PC-3 (cell line): ENCODE data around the gene SOD1. TPM values are rescaled to one million over a fixed set of nuclear protein-coding genes. Genes with fewer than 3 reads are reported as not detected.
"Not testable (repeated sequence)": the region's sequence is repeated elsewhere in the genome, so short reads cannot be mapped to it uniquely, and the experiment has no call there.

ENCODE experiments used
- ATAC-seq: fragments of 200-7000 bp; cut with Tn5 transposase; 2 replicates; pipeline ENCODE4 v1.9.1; 2020; ENCODE audit warnings: mild to moderate bottlenecking, moderate library complexity
- BruUV-seq: library from RNA; stranded (reverse); fragments of 400-500 nt; replicated peaks from 2 replicates; lab custom pipeline; 2021; lab: Mats Ljungman, UMichigan
- CTCF ChIA-PET: fragments of 300-600 bp; sonication (Branson Sonifier 250); formaldehyde crosslinking; loops from one replicate; lab custom pipeline; 2022; ENCODE audit warnings: antibody characterized with exemption; lab: Charles Lee
- POLR2A ChIA-PET: fragments of 300-600 bp; sonication (Branson Sonifier 250); formaldehyde crosslinking; loops from one replicate; lab custom pipeline; 2022; ENCODE audit warnings: antibody characterized with exemption; ENCODE audit not compliant: unreplicated experiment; lab: Charles Lee
- DNase-seq: peaks from one replicate; pipeline ENCODE4 v3.0.0-alpha.2; 2015
- H2AFZ ChIP-seq: fragments of 300-600 bp; sonication (generic); 2 replicates; pipeline ENCODE4 v1.6.0; 2016; ENCODE audit warnings: antibody characterized with exemption, low read length
- H3F3A ChIP-seq: fragments of 300-600 bp; sonication (generic); one replicate; pipeline ENCODE4 v1.6.0; 2017; ENCODE audit warnings: antibody characterized with exemption, low read length, control low read depth, mild to moderate bottlenecking; ENCODE audit not compliant: unreplicated experiment
- H3K27ac ChIP-seq: fragments of 300-600 bp; sonication (generic); 2 replicates; pipeline ENCODE4 v1.5.1; 2016; ENCODE audit warnings: mild to moderate bottlenecking, low read length
- H3K27me3 ChIP-seq: fragments of 300-600 bp; sonication (generic); 2 replicates; pipeline ENCODE4 v1.6.1; 2016; ENCODE audit warnings: low read length, mixed read lengths
- H3K36me3 ChIP-seq: fragments of 300-600 bp; sonication (generic); 2 replicates; pipeline ENCODE4 v1.6.1; 2016; ENCODE audit warnings: low read depth, mixed run types, low read length, mixed read lengths
- H3K4me1 ChIP-seq: fragments of 300-600 bp; sonication (generic); 2 replicates; pipeline ENCODE4 v1.5.1; 2016; ENCODE audit warnings: low read length; ENCODE audit not compliant: insufficient read depth
- H3K4me2 ChIP-seq: fragments of 300-600 bp; sonication (generic); 2 replicates; pipeline ENCODE4 v1.6.0; 2016; ENCODE audit warnings: low read length
- H3K4me3 ChIP-seq: fragments of 300-600 bp; sonication (generic); 2 replicates; pipeline ENCODE4 v1.5.1; 2016; ENCODE audit warnings: mild to moderate bottlenecking, low read length, mixed read lengths
- H3K79me2 ChIP-seq: fragments of 300-600 bp; sonication (generic); 2 replicates; pipeline ENCODE4 v1.6.1; 2017; ENCODE audit warnings: low read length, mixed read lengths
- H3K9ac ChIP-seq: fragments of 300-600 bp; sonication (generic); 2 replicates; pipeline ENCODE4 v1.6.0; 2016; ENCODE audit warnings: mild to moderate bottlenecking, low read length
- H3K9me2 ChIP-seq: fragments of 300-600 bp; sonication (generic); replicated peaks from 2 replicates; pipeline ENCODE4 v1.6.1; 2016; ENCODE audit warnings: mixed run types, low read length, mixed read lengths
- H3K9me3 ChIP-seq: fragments of 300-600 bp; sonication (generic); 2 replicates; pipeline ENCODE4 v1.6.1; 2016; ENCODE audit warnings: low read length, mixed read lengths
- H4K20me1 ChIP-seq: fragments of 300-600 bp; sonication (generic); 2 replicates; pipeline ENCODE4 v1.6.1; 2016; ENCODE audit warnings: low read length, mixed read lengths
- EZH2 ChIP-seq: fragments of 300-600 bp; sonication (generic); IDR thresholded peaks from one replicate; pipeline ENCODE4 v1.6.1; 2017; ENCODE audit warnings: antibody characterized with exemption, mild to moderate bottlenecking, low read length; ENCODE audit not compliant: unreplicated experiment
- EZH2phosphoT487 ChIP-seq: fragments of 300-600 bp; sonication (generic); IDR thresholded peaks from 2 replicates; pipeline ENCODE4 v1.6.1; 2018; ENCODE audit warnings: mild to moderate bottlenecking, antibody characterized with exemption, low read length, borderline replicate concordance
- intact Hi-C: fragments of 100-400 bp; cut with micrococcal nuclease; formaldehyde crosslinking; loops from 2 replicates; pipeline ENCODE4 v1.9.0; 2023
- total RNA-seq: library from RNA; depleted of rRNA; stranded (reverse); fragments of >200 nt; gene quantifications from 2 replicates; pipeline ENCODE4 v1.2.3, GENCODE V29; 2014
- TF ChIP-seq, protein P1 (sequence below): fragments of 300-600 bp; sonication (generic); conservative IDR thresholded peaks from 2 replicates; pipeline ENCODE4 v1.5.1; 2017; ENCODE audit warnings: antibody characterized with exemption, low read depth, mild to moderate bottlenecking, low read length

The SOD1 gene
- total RNA-seq, 1 experiment from 2014 or later = 409 TPM

DNA sequence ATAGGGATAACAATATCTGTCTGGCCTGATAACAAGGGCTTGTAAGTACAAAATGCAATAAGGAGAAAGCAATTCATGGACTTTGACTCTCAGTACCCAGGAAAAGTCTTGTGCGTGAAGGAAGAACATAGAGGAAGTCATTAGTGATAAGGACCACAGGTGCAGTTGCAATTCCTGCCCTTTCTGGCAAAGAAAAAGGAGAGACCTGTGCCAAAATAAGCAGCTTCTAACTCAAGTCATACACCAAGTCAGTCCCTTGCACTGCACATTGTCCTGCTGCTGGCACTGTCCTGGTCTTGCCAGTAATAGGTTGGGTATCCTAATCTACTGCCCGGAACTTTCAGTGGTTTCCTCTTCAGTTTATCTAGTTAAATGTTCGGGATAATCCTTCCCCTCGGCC lies 14.8 kb upstream of the SOD1 start:
- Histone ChIP-seq H3K4me1 (no peaks in the 10 kb centered on the region), H3K4me3 (no peak overlapping the region), H3K9me2 (no peaks in the 10 kb centered on the region), H3K36me3 (no peaks in the 10 kb centered on the region), H2AFZ (no peak overlapping the region), H3K27me3 (no peaks in the 10 kb centered on the region), H3K9ac (no peak overlapping the region), H3K27ac (no peak overlapping the region), H3K4me2 (no peak overlapping the region), H3K9me3 (no peaks in the 10 kb centered on the region), H3K79me2 (no peaks in the 10 kb centered on the region), H4K20me1 (no peaks in the 10 kb centered on the region), H3F3A (no peaks in the 10 kb centered on the region)
- TF ChIP-seq EZH2 (no peak), EZH2phosphoT487 (no peak)
- TF ChIP-seq, protein P1, sequence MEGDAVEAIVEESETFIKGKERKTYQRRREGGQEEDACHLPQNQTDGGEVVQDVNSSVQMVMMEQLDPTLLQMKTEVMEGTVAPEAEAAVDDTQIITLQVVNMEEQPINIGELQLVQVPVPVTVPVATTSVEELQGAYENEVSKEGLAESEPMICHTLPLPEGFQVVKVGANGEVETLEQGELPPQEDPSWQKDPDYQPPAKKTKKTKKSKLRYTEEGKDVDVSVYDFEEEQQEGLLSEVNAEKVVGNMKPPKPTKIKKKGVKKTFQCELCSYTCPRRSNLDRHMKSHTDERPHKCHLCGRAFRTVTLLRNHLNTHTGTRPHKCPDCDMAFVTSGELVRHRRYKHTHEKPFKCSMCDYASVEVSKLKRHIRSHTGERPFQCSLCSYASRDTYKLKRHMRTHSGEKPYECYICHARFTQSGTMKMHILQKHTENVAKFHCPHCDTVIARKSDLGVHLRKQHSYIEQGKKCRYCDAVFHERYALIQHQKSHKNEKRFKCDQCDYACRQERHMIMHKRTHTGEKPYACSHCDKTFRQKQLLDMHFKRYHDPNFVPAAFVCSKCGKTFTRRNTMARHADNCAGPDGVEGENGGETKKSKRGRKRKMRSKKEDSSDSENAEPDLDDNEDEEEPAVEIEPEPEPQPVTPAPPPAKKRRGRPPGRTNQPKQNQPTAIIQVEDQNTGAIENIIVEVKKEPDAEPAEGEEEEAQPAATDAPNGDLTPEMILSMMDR = no peak
- CTCF ChIA-PET = no interaction called here
- BruUV-seq = no TSS peak
- no peak for ATAC-seq
- intact Hi-C loops = no loop called here
- no peak for DNase-seq
- POLR2A ChIA-PET = no interaction called here

DNA sequence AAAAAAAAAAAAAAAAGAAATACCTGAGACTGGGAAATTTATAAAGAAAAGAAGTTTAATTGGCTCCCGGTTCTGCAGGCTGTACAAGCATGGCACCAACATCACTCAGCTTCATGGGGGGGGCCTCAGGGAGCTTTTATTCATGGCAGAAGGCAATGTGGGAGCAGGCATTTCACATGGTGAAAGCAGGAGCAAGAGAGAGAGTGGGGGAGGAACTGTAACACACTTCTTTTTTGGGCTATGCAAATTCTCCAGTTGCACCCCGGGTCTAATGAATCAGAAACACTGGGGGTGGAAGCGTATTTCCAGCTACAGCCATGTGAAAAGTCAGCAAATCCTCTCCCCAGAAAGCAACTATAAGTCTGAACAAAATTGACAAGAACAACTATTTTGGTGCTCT lies 11.8 kb upstream of the SOD1 start:
- Histone ChIP-seq H3K4me1 (no peaks in the 10 kb centered on the region), H4K20me1 (no peaks in the 10 kb centered on the region), H3K4me2 (no peak overlapping the region), H3F3A (no peaks in the 10 kb centered on the region), H3K9me3 (no peaks in the 10 kb centered on the region), H3K36me3 (no peaks in the 10 kb centered on the region), H3K27me3 (no peaks in the 10 kb centered on the region), H3K27ac (no peak overlapping the region), H3K9ac (no peak overlapping the region), H3K79me2 (no peaks in the 10 kb centered on the region), H2AFZ (no peak overlapping the region), H3K4me3 (no peak overlapping the region), H3K9me2 (no peaks in the 10 kb centered on the region)
- BruUV-seq = no TSS peak
- ATAC-seq = no peak
- no peak for DNase-seq
- intact Hi-C loops = no loop called here
- TF ChIP-seq EZH2 (no peak), EZH2phosphoT487 (no peak)
- TF ChIP-seq, protein P1 = no peak
- CTCF ChIA-PET = no interaction called here
- POLR2A ChIA-PET = no interaction called here

DNA sequence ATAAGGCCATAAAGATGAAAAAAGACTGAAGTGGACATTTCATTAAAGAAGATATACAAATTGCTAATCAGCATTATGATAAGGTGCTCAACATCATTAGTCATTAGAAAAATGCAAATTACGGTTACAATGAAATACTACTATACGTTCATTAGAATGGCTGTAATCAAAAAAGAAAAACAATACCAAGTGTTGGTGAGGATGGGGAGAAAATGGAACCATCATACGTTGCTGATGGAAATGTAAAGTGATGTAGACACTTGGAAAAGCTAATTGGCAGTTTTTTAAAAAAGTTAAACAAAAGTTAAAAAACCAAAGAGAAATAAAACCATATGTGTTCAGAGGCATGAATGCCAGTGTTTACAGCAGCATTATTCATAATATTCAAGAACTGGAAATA lies 8.6 kb upstream of the SOD1 start:
- no peaks in the 10 kb centered on the region for H3K36me3 ChIP-seq
- no peaks in the 10 kb centered on the region for H3K27me3 ChIP-seq
- peaks cover 3% of the 10 kb centered on the region for H3K4me1 ChIP-seq
- no peak overlapping the region for H3K4me2 ChIP-seq
- H3K9me2 ChIP-seq = no peaks in the 10 kb centered on the region
- no peak for ATAC-seq
- intact Hi-C loops = no loop called here
- CTCF ChIA-PET = no interaction called here
- no TSS peak for BruUV-seq
- no peak overlapping the region for H3K9ac ChIP-seq
- no peaks in the 10 kb centered on the region for H3F3A ChIP-seq
- no peaks in the 10 kb centered on the region for H4K20me1 ChIP-seq
- H3K9me3 ChIP-seq = no peaks in the 10 kb centered on the region
- H3K27ac ChIP-seq = no peak overlapping the region
- POLR2A ChIA-PET = no interaction called here
- no peaks in the 10 kb centered on the region for H3K79me2 ChIP-seq
- TF ChIP-seq EZH2 (no peak), EZH2phosphoT487 (no peak)
- TF ChIP-seq, protein P1 = no peak
- no peak overlapping the region for H2AFZ ChIP-seq
- H3K4me3 ChIP-seq = no peak overlapping the region
- no peak for DNase-seq

DNA sequence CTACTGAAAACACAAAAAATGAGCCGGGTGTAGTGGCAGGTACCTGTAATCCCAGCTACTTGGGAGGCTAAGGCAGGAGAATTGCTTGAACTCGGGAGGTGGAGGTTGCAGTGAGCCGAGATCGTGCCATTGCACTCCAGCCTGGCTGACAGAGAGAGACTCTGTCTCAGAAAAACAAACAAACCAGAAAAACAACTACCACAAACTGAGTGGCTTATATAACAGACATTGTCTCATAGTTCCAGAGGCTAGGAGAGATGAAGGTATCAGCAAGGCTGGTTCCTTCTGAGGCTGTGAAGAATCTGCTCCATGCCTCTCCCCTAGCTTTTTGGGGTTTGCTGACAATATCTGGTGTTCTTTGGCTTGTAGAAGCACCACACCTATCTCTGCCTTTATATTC lies 8.0 kb upstream of the SOD1 start:
- H3K4me1 ChIP-seq, H3F3A ChIP-seq, intact Hi-C loops, H3K79me2 ChIP-seq, H2AFZ ChIP-seq, H3K4me3 ChIP-seq, ATAC-seq, H3K27me3 ChIP-seq, DNase-seq, BruUV-seq, H3K9me2 ChIP-seq, H3K9ac ChIP-seq, POLR2A ChIA-PET, H3K9me3 ChIP-seq, CTCF ChIA-PET, H3K27ac ChIP-seq, H4K20me1 ChIP-seq, H3K36me3 ChIP-seq, H3K4me2 ChIP-seq: not testable (repeated sequence)
